Uterus (tissue), 4 donors: Measurements from ENCODE around the gene VCL. TPM values are rescaled to one million over a fixed set of nuclear protein-coding genes. Genes with fewer than 3 reads are reported as not detected.

Experiments used
- DNase-seq, 2 donors: peaks; one replicate each; pipeline ENCODE4 v3.0.0-alpha.2; 2019 to 2020
- H3K27ac ChIP-seq, 2 donors: fragments of 200-600 bp; sonication (generic); 1 replicate in 1 of 2; 2 replicates in 1 of 2; pipeline ENCODE4 v1.5.1; 2016 to 2018
- H3K27me3 ChIP-seq, 2 donors: fragments of 200-600 bp; sonication (generic); one replicate each; pipeline ENCODE4 v1.5.1; 2018 to 2019; ENCODE audit warnings: control low read depth in 1 of 2
- H3K36me3 ChIP-seq, 2 donors: fragments of 200-600 bp; sonication (generic); one replicate each; pipeline ENCODE4 v1.5.1; 2019; ENCODE audit warnings: control low read depth in 1 of 2
- H3K4me1 ChIP-seq, 2 donors: fragments of 200-600 bp; sonication (generic); one replicate each; pipeline ENCODE4 v1.5.1; 2018 to 2019; ENCODE audit warnings: control low read depth in 1 of 2
- H3K4me3 ChIP-seq, 2 donors: fragments of 200-600 bp; sonication (generic); 1 replicate in 1 of 2; 2 replicates in 1 of 2; pipeline ENCODE4 v1.5.1; 2018 to 2019; ENCODE audit warnings: mild to moderate bottlenecking in 1 of 2
- H3K9me3 ChIP-seq, 2 donors: fragments of 200-600 bp; sonication (generic); one replicate each; pipeline ENCODE4 v1.5.1; 2019; ENCODE audit warnings: control low read depth in 1 of 2
- POLR2A ChIP-seq, 2 donors: fragments of 450-650 bp; IDR thresholded peaks; one replicate each; pipeline ENCODE4 v1.6.1; 2016; ENCODE audit warnings: antibody characterized with exemption in 2 of 2, mild to moderate bottlenecking in 1 of 2, moderate library complexity in 1 of 2
- intact Hi-C: fragments of 100-400 bp; cut with DNase I; formaldehyde crosslinking; loops from one replicate; pipeline ENCODE4 v1.15.1; 2023; ENCODE audit warnings: low total_unique reads
- total RNA-seq, 4 donors: library from RNA; depleted of rRNA in 3 of 4; stranded (reverse); fragments of >200 nt in 3 of 4; gene quantifications; one replicate each; pipeline versions ENCODE4 v1.1.0 to v1.2.4, GENCODE V29; 2014 to 2023
- TF ChIP-seq, protein P1 (sequence below), 4 experiments: fragments of 200-600 bp in 2 of 4; fragments of 450-650 bp in 2 of 4; sonication (generic) in 2 of 4; IDR thresholded peaks; one replicate each; pipeline ENCODE4 v1.5.1; 2016 to 2019; ENCODE audit warnings: antibody characterized with exemption in 4 of 4, mild to moderate bottlenecking in 2 of 4, moderate library complexity in 1 of 4
- donor health status: DM: yes; HTN: yes; CAD: no.

Gene VCL
- total RNA-seq, 4 donors from 2014 or later: 77.4 to 313 (median 215) TPM

GRCh38 chr10:73992899-73993788 is 4.8 kb upstream of the VCL start:
- Histone ChIP-seq H3K9me3 (no peaks in the 10 kb centered on the region), H3K27me3 (no peaks in the 10 kb centered on the region), H3K4me3 (no peak overlapping the region), H3K4me1 (no peaks in the 10 kb centered on the region), H3K36me3 (no peaks in the 10 kb centered on the region), H3K27ac (no peak overlapping the region)
- intact Hi-C loops: no loop called here
- no peak for DNase-seq
- TF ChIP-seq POLR2A (IDR thresholded peaks at IDR 0.05): no peak
- TF ChIP-seq, protein P1, sequence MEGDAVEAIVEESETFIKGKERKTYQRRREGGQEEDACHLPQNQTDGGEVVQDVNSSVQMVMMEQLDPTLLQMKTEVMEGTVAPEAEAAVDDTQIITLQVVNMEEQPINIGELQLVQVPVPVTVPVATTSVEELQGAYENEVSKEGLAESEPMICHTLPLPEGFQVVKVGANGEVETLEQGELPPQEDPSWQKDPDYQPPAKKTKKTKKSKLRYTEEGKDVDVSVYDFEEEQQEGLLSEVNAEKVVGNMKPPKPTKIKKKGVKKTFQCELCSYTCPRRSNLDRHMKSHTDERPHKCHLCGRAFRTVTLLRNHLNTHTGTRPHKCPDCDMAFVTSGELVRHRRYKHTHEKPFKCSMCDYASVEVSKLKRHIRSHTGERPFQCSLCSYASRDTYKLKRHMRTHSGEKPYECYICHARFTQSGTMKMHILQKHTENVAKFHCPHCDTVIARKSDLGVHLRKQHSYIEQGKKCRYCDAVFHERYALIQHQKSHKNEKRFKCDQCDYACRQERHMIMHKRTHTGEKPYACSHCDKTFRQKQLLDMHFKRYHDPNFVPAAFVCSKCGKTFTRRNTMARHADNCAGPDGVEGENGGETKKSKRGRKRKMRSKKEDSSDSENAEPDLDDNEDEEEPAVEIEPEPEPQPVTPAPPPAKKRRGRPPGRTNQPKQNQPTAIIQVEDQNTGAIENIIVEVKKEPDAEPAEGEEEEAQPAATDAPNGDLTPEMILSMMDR (IDR thresholded peaks at IDR 0.05): no peak

- Histone ChIP-seq H3K4me3 (no peak overlapping the region), H3K9me3 (no peaks in the 10 kb centered on the region), H3K27me3 (no peaks in the 10 kb centered on the region), H3K36me3 (no peaks in the 10 kb centered on the region), H3K4me1 (no peaks in the 10 kb centered on the region), H3K27ac (no peak overlapping the region)
- no peak for DNase-seq
- intact Hi-C loops: no loop called here
- no peak for TF ChIP-seq POLR2A (IDR thresholded peaks at IDR 0.05)
- TF ChIP-seq, protein P1 (IDR thresholded peaks at IDR 0.05): no peak
Observed at GRCh38 chr10:73995035-73995358, 2.9 kb upstream of the VCL start.

DNA sequence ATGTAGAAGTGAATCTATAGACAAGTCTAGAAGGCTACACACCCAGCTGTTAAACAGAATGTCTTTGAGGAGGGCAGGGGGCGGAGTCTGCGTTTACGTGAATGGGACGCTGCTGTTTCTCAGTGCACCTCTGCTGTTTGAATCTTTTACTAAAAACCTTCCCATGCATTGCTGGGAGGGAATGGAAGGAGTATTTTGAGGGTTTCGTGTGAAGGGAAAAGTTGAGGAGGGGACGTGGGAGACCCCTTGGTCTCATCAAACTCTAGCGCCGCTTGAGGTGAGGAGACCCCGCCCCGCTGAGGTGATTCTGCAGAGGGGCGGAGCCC is 492 bp upstream of the VCL start:
- H3K27ac ChIP-seq: peak overlapping the region; percentile 74 to 75

DNA sequence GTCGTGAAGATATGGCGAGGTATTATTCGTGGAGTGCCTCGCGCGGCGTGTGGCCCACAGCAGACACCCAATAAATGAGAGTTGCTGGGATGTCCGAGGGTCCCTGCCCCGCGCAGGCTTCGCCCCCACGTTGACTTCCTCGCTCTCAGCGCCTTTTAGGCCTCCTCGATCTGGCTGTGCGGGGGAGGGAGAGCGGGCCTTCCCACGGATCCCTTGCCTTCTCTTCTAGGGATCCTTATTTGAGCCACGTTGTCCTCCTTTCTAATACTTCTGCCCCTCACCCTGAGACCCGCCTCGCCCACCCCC is 660 bp downstream of the VCL start:
- Histone ChIP-seq H3K4me1 (peaks cover 0 to 10% of the 10 kb centered on the region in 2 donors), H3K27me3 (no peaks in the 10 kb centered on the region), H3K27ac (peak overlapping the region; percentile 84 to 97), H3K9me3 (no peaks in the 10 kb centered on the region), H3K4me3 (peak overlapping the region; percentile 69 to 96), H3K36me3 (no peaks in the 10 kb centered on the region)
- peak; percentile 39 to 55 for DNase-seq
- intact Hi-C loops: no loop called here
- no peak for TF ChIP-seq POLR2A (IDR thresholded peaks at IDR 0.05)
- TF ChIP-seq, protein P1 (IDR thresholded peaks at IDR 0.05): no peak

More for the DNA sequence above, 492 bp upstream of the VCL start:
- H3K27me3 ChIP-seq: no peaks in the 10 kb centered on the region
- TF ChIP-seq POLR2A (IDR thresholded peaks at IDR 0.05): no peak
- TF ChIP-seq, protein P1 (IDR thresholded peaks at IDR 0.05): no peak
- no peak for DNase-seq
- H3K4me1 ChIP-seq: peaks cover 0 to 10% of the 10 kb centered on the region in 2 donors
- H3K9me3 ChIP-seq: no peaks in the 10 kb centered on the region
- H3K4me3 ChIP-seq: peak overlapping the region; percentile 42 to 96
- intact Hi-C loops: no loop called here
- no peaks in the 10 kb centered on the region for H3K36me3 ChIP-seq

- H3K27me3 ChIP-seq: no peaks in the 10 kb centered on the region
- H3K4me3 ChIP-seq: peak overlapping the region; percentile 69 to 96
- H3K9me3 ChIP-seq: no peaks in the 10 kb centered on the region
- H3K27ac ChIP-seq: peak overlapping the region; percentile 84 to 97
- peak; percentile 73 to 75 for DNase-seq
- H3K36me3 ChIP-seq: no peaks in the 10 kb centered on the region
- TF ChIP-seq, protein P1 (IDR thresholded peaks at IDR 0.05): peak; percentile 38 to 64 (median 54)
- peak in 1 of 2 donors; percentile 48 for TF ChIP-seq POLR2A (IDR thresholded peaks at IDR 0.05)
- peaks cover 0 to 10% of the 10 kb centered on the region in 2 donors for H3K4me1 ChIP-seq
- intact Hi-C loops: no loop called here
Observed at GRCh38 chr10:73998929-73999691, 1.2 kb downstream of the VCL start.
